Esophagus muscularis mucosa (tissue), 4 donors: ENCODE measurements around the gene PERCC1. TPM values are rescaled to one million over a fixed set of nuclear protein-coding genes. Genes with fewer than 3 reads are reported as not detected.

Source experiments
- DNase-seq: peaks from one replicate; pipeline ENCODE4 v3.0.0-alpha.2; 2017; ENCODE audit errors: extremely low spot score
- H3K27ac ChIP-seq, 4 donors: fragments of 200-600 bp; sonication (generic); replicated peaks in 1 of 4; 1 replicate in 3 of 4; 2 replicates in 1 of 4; pipeline ENCODE4 v1.5.1; 2016 to 2019; ENCODE audit warnings: mild to moderate bottlenecking in 1 of 4
- H3K27me3 ChIP-seq, 4 donors: fragments of 200-600 bp; sonication (generic); one replicate each; pipeline versions ENCODE4 v1.5.1 to v1.6.0; 2016 to 2019
- H3K36me3 ChIP-seq, 4 donors: fragments of 200-600 bp; sonication (generic); one replicate each; pipeline ENCODE4 v1.5.1; 2016 to 2019
- H3K4me1 ChIP-seq, 4 donors: fragments of 200-600 bp; sonication (generic); one replicate each; pipeline ENCODE4 v1.5.1; 2016 to 2019
- H3K4me3 ChIP-seq, 4 donors: fragments of 200-600 bp; sonication (generic); 1 replicate in 2 of 4; 2 replicates in 2 of 4; pipeline ENCODE4 v1.5.1; 2016 to 2019; ENCODE audit warnings: mild to moderate bottlenecking in 4 of 4, moderate library complexity in 1 of 4
- H3K9me3 ChIP-seq, 4 donors: fragments of 200-600 bp; sonication (generic); 1 replicate in 3 of 4; 2 replicates in 1 of 4; pipeline ENCODE4 v1.5.1; 2016 to 2019
- EP300 ChIP-seq: sonication (generic); formaldehyde crosslinking; IDR thresholded peaks from one replicate; pipeline ENCODE4 v1.6.1; 2017; ENCODE audit warnings: antibody characterized with exemption
- POLR2A ChIP-seq: fragments of 450-650 bp; IDR thresholded peaks from one replicate; pipeline ENCODE4 v1.6.1; 2017; ENCODE audit warnings: antibody characterized with exemption, moderate library complexity, mild to moderate bottlenecking, low read depth
- POLR2AphosphoS5 ChIP-seq, 2 donors: sonication (generic); formaldehyde crosslinking; IDR thresholded peaks; one replicate each; pipeline ENCODE4 v1.6.1; 2017; ENCODE audit warnings: antibody characterized with exemption in 2 of 2
- WGBS: methylation state at CpG from one replicate; pipeline ENCODE4 v1.1.5; 2018; 5-methylcytosine and 5-hydroxymethylcytosine counted together
- intact Hi-C: fragments of 100-400 bp; cut with DNase I; formaldehyde crosslinking; loops from one replicate; pipeline ENCODE4 v1.15.1; 2023
- total RNA-seq, 4 donors: library from RNA; depleted of rRNA; stranded (reverse); fragments of >200 nt; gene quantifications; one replicate each; pipeline versions ENCODE4 v1.1.0 to v1.2.1, GENCODE V29; 2016
- TF ChIP-seq, protein P1 (sequence below), 3 experiments: fragments of 200-600 bp in 2 of 3; fragments of 450-650 bp in 1 of 3; sonication (generic) in 2 of 3; IDR thresholded peaks; one replicate each; pipeline ENCODE4 v1.5.1; 2017 to 2019; ENCODE audit warnings: antibody characterized with exemption in 3 of 3, mild to moderate bottlenecking in 2 of 3, moderate library complexity in 1 of 3

The PERCC1 gene
- total RNA-seq, 4 donors from 2014 or later = not detected

DNA sequence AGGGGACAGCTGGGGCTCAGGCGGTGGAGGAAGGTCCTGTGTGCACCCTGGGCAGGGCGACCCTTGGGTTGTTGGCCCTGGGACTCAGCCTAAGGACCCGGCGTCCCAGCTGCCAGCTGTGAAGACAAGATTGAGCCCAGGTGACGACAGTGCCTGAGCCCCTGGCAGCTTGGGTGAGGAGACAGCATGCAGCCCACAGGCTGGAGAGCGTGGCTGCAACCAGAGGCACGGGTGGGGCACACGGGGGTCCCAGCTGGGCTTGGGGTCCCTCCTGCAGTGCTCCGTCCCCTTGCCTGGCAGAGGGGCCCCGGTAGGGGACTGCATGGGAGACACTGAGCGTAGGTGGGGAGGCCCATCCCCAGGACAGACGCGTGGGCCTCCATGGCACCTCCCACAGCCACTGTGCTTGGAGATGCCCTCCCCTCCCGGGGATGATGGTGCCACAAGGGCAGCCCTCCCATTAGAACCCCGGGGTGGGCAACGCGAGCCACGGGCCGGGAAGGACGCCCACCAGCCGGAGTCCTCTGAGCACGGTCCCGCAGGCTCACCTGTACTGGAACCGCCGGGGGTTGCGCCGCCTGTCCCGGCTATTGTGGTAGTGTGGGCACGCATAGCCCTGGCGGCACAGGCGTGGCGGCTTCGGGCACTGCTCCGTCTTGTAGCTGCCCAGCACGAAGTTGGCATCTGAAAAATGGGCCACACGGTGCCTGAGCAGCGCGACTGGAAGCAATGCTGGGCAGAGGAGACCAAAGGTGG, 31.9 kb upstream of the PERCC1 start:
- intact Hi-C loops = no loop called here
- no peak for DNase-seq
- 88% methylated on average over 12 of the region's 38 CpGs for WGBS

DNA sequence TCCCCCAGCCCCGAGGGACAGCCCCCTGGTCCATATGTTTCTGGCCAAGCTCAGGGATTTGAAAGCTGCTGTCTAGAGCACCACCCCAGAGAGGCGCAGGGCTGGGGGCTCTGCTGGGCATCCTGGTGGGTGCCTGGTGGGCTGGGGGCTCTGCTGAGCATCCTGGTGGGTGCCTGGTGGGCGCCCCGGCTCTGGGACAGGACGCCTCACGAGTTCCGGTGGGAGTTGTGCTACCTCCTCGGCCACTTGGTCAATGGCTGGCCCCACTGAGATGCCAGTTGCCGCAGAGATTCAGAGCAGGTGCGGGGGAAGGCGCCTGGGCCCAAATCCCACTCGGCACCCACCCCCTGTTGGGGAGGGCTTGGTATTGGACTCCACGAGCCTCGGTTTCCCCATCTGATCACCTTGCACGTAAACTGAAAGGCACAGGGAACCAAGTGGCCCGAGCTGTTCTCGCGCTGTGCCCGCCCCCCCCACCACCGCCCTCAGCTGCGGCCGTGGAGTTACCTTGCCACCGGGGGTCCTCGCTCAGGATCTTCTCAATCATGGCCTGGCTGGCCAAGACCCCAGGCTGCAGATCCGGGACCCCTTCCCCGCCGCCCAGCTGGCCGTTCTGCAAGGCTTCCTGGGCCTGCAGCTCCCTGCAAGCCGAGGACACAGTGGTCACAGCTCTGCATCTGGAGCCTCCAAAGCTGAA, 29.7 kb upstream of the PERCC1 start:
- intact Hi-C loops = loop anchor here (10.0 kb wide), 1 partner anchor 304 kb away; the partner anchor contains the start of gene MAPK8IP3
- TF ChIP-seq POLR2A (no peak), POLR2AphosphoS5 (IDR thresholded peaks at IDR 0.05) (no peak), EP300 (no peak)
- TF ChIP-seq, protein P1, sequence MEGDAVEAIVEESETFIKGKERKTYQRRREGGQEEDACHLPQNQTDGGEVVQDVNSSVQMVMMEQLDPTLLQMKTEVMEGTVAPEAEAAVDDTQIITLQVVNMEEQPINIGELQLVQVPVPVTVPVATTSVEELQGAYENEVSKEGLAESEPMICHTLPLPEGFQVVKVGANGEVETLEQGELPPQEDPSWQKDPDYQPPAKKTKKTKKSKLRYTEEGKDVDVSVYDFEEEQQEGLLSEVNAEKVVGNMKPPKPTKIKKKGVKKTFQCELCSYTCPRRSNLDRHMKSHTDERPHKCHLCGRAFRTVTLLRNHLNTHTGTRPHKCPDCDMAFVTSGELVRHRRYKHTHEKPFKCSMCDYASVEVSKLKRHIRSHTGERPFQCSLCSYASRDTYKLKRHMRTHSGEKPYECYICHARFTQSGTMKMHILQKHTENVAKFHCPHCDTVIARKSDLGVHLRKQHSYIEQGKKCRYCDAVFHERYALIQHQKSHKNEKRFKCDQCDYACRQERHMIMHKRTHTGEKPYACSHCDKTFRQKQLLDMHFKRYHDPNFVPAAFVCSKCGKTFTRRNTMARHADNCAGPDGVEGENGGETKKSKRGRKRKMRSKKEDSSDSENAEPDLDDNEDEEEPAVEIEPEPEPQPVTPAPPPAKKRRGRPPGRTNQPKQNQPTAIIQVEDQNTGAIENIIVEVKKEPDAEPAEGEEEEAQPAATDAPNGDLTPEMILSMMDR (IDR thresholded peaks at IDR 0.05) = no peak
- H3K4me3 ChIP-seq = no peak overlapping the region
- WGBS = 89% methylated on average over 18 of the region's 29 CpGs
- H3K27me3 ChIP-seq = no peaks in the 10 kb centered on the region
- DNase-seq = no peak
- no peaks in the 10 kb centered on the region for H3K9me3 ChIP-seq
- peaks cover 44 to 94% (median 79%) of the 10 kb centered on the region in 4 donors for H3K36me3 ChIP-seq
- H3K4me1 ChIP-seq = peaks cover 0 to 4% (median 0%) of the 10 kb centered on the region in 4 donors
- no peak overlapping the region for H3K27ac ChIP-seq

More for the DNA sequence above, 31.9 kb upstream of the PERCC1 start:
- Histone ChIP-seq H3K36me3 (peaks cover 50 to 98% (median 92%) of the 10 kb centered on the region in 4 donors), H3K27ac (no peak overlapping the region), H3K4me3 (no peak overlapping the region), H3K9me3 (no peaks in the 10 kb centered on the region), H3K4me1 (peaks cover 0 to under 1% (median 0%) of the 10 kb centered on the region in 4 donors), H3K27me3 (no peaks in the 10 kb centered on the region)
- TF ChIP-seq POLR2A (no peak), EP300 (no peak), POLR2AphosphoS5 (IDR thresholded peaks at IDR 0.05) (no peak)
- TF ChIP-seq, protein P1 (IDR thresholded peaks at IDR 0.05) = no peak

DNA sequence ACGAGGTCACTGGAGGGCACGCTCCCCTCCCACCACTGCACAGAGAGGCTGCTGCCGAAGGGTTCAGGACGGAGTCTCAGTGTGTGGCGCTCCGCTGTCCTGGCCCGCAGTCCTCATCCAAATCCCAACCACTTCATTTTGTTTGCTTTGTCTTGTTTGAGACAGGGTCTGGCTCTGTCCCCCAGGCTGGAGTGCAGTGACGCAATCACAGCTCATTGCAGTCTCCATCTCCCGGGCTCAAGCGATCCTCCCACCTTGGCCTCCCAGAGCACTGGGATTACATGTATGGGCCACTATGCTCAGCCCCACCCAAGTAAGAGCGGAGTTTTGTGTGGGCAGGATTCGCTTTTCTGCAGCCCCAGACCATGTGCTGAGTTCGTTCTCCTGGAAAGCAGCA, 29.1 kb upstream of the PERCC1 start:
- intact Hi-C loops = loop anchor here (10.0 kb wide), 1 partner anchor 303 kb away; the partner anchor contains the start of gene MAPK8IP3
- Histone ChIP-seq H3K4me3 (no peak overlapping the region), H3K36me3 (peaks cover 45 to 94% (median 78%) of the 10 kb centered on the region in 4 donors), H3K27ac (no peak overlapping the region), H3K27me3 (no peaks in the 10 kb centered on the region), H3K9me3 (no peaks in the 10 kb centered on the region), H3K4me1 (peaks cover 0 to 4% (median 1%) of the 10 kb centered on the region in 4 donors)
- 100% methylated on average over 8 of the region's 13 CpGs for WGBS
- DNase-seq = no peak
- TF ChIP-seq POLR2A (no peak), EP300 (no peak), POLR2AphosphoS5 (IDR thresholded peaks at IDR 0.05) (no peak)
- TF ChIP-seq, protein P1 (IDR thresholded peaks at IDR 0.05) = no peak

DNA sequence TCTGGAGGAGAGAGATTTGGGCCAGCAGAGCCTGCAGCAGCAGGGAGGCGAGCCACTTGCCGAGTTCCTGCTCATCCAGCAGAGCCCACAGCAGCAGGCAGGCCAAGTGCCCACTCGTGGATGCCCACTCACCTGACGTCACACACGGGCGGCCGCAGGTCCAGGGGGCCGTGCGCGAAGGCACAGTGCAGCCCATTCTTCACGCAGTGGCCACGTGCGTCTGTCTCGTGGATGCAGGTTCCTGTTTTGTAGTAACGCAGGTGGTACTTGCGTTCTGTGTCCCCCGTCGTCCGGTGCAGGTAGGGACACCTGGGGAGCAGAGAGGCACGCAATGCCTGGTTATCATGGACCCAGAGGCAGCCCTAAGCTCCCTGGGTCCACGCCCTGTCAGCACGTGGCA, 27.8 kb upstream of the PERCC1 start:
- Histone ChIP-seq H3K9me3 (no peaks in the 10 kb centered on the region), H3K4me1 (peaks cover 6 to 15% (median 12%) of the 10 kb centered on the region in 4 donors), H3K4me3 (no peak overlapping the region), H3K27ac (no peak overlapping the region), H3K27me3 (no peaks in the 10 kb centered on the region), H3K36me3 (peaks cover 45 to 88% (median 71%) of the 10 kb centered on the region in 4 donors)
- intact Hi-C loops = loop anchor here (10.0 kb wide), 1 partner anchor 302 kb away; the partner anchor contains the start of gene MAPK8IP3
- 90% methylated on average over 20 of the region's 22 CpGs for WGBS
- DNase-seq = no peak
- TF ChIP-seq EP300 (no peak), POLR2A (no peak), POLR2AphosphoS5 (IDR thresholded peaks at IDR 0.05) (no peak)
- TF ChIP-seq, protein P1 (IDR thresholded peaks at IDR 0.05) = no peak
